Smooth muscle cell (in vitro differentiated cells): ENCODE data around the gene JARID2. TPM values are rescaled to one million over a fixed set of nuclear protein-coding genes. Genes with fewer than 3 reads are reported as not detected.

ENCODE experiments used
- DNase-seq: peaks from one replicate; lab custom pipeline; 2025; ENCODE audit not compliant: unreplicated experiment; lab: John Stamatoyannopoulos, UW
- H2AFZ ChIP-seq: fragments of 200-600 bp; sonication (generic); 2 replicates; pipeline ENCODE4 v1.6.0; 2016; ENCODE audit warnings: antibody characterized with exemption, low read depth, mild to moderate bottlenecking
- H3F3A ChIP-seq: fragments of 200-600 bp; sonication (generic); 2 replicates; pipeline ENCODE4 v1.6.0; 2017; ENCODE audit warnings: antibody characterized with exemption, low read depth
- H3K27ac ChIP-seq: fragments of 200-600 bp; sonication (generic); 2 replicates; pipeline ENCODE4 v1.5.1; 2016; ENCODE audit warnings: low read depth, mild to moderate bottlenecking
- H3K27me3 ChIP-seq: fragments of 200-600 bp; sonication (generic); 2 replicates; pipeline ENCODE4 v1.6.1; 2016; ENCODE audit warnings: low read depth, mild to moderate bottlenecking
- H3K36me3 ChIP-seq: fragments of 200-600 bp; sonication (generic); 2 replicates; pipeline ENCODE4 v1.5.1; 2016; ENCODE audit warnings: low read depth
- H3K4me1 ChIP-seq: fragments of 200-600 bp; sonication (generic); 2 replicates; pipeline ENCODE4 v1.5.1; 2016; ENCODE audit warnings: low read depth
- H3K4me2 ChIP-seq: fragments of 200-600 bp; sonication (generic); 2 replicates; pipeline ENCODE4 v1.6.0; 2016; ENCODE audit warnings: mild to moderate bottlenecking
- H3K4me3 ChIP-seq: fragments of 200-600 bp; sonication (generic); 2 replicates; pipeline ENCODE4 v1.5.1; 2016; ENCODE audit warnings: mild to moderate bottlenecking
- H3K79me2 ChIP-seq: fragments of 200-600 bp; sonication (generic); 2 replicates; pipeline ENCODE4 v1.6.0; 2016; ENCODE audit warnings: low read depth, mild to moderate bottlenecking
- H3K9ac ChIP-seq: fragments of 200-600 bp; sonication (generic); 2 replicates; pipeline ENCODE4 v1.6.0; 2016; ENCODE audit warnings: low read depth
- H3K9me3 ChIP-seq: fragments of 200-600 bp; sonication (generic); replicated peaks from 2 replicates; pipeline ENCODE4 v1.5.1; 2016; ENCODE audit warnings: low read depth
- H4K20me1 ChIP-seq: fragments of 200-600 bp; sonication (generic); 2 replicates; pipeline ENCODE4 v1.6.0; 2016; ENCODE audit warnings: low read depth
- CTCF ChIP-seq: fragments of 200-600 bp; sonication (generic); IDR thresholded peaks from 2 replicates; pipeline ENCODE4 v1.5.1; 2017; ENCODE audit warnings: borderline replicate concordance, mild to moderate bottlenecking, antibody characterized with exemption; ENCODE audit not compliant: insufficient read depth, poor library complexity, severe bottlenecking
- WGBS: methylation state at CpG from one replicate; pipeline ENCODE4 v1.1.7; 2016; ENCODE audit warnings: low lambda C conversion rate; 5-methylcytosine and 5-hydroxymethylcytosine counted together
- polyA plus RNA-seq: library from polyadenylated mRNA; unstranded; fragments of >200 nt; fragmentation: Nextera tagmentation; extraction: Ambion mirVana; gene quantifications from 2 replicates; pipeline ENCODE4 v1.2.1, GENCODE V29; 2016
- total RNA-seq: library from RNA; depleted of rRNA; stranded (reverse); fragments of >200 nt; gene quantifications from 2 replicates; pipeline ENCODE4 v1.2.3, GENCODE V29; 2014

JARID2 gene
- total and polyA plus RNA-seq, 2 experiments from 2014 or later: 5.2 to 10.2 TPM

DNA sequence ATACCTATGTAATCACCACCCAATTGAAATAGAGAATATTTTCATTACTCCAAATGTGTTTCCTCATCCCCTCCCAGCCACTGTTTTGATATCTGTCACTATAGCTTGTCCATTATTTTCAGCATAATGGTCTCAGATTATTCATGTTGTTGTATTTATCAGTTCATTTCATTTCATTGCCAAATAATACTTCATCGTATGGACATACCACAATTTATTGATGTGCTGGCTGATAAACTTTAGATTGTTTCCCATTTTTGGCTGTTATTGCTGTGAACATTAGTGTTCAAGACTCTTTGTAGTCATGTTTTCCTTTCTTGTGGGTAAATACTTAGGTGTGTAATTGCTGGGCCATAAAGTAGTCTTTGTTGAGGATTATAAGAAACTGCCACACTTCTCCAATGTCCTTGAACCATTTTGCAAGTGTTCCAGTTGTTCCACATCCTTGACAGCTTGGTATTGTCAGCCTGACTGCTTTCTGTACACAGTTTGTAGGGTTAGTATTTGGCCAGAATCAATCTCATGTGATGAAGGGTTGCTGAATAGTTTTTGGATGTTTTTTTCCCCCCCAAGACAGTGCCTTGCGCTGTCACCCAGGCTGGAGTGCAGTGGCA, 44.3 kb downstream of the JARID2 start:
- H3K79me2 ChIP-seq: peaks cover 91% of the 10 kb centered on the region

GRCh38 chr6:15290962-15291704, 45.3 kb downstream of the JARID2 start:
- Histone ChIP-seq H3K4me3 (no peak overlapping the region), H3K9ac (no peak overlapping the region), H3K27me3 (no peaks in the 10 kb centered on the region), H3K9me3 (no peaks in the 10 kb centered on the region), H4K20me1 (peaks cover 100% of the 10 kb centered on the region), H3K27ac (no peak overlapping the region), H2AFZ (no peak overlapping the region), H3F3A (no peaks in the 10 kb centered on the region), H3K79me2 (peaks cover 91% of the 10 kb centered on the region), H3K4me1 (no peaks in the 10 kb centered on the region), H3K36me3 (no peaks in the 10 kb centered on the region), H3K4me2 (no peak overlapping the region)
- 85% methylated on average over 13 of the region's 13 CpGs for WGBS
- no peak for TF ChIP-seq CTCF
- no peak for DNase-seq

More for the DNA sequence above, 44.3 kb downstream of the JARID2 start:
- no peak overlapping the region for H3K4me2 ChIP-seq
- no peak for TF ChIP-seq CTCF
- no peaks in the 10 kb centered on the region for H3K9me3 ChIP-seq
- H3F3A ChIP-seq: no peaks in the 10 kb centered on the region
- no peaks in the 10 kb centered on the region for H3K4me1 ChIP-seq
- no peak overlapping the region for H3K4me3 ChIP-seq
- H3K27ac ChIP-seq: no peak overlapping the region
- no peaks in the 10 kb centered on the region for H3K27me3 ChIP-seq
- no peaks in the 10 kb centered on the region for H3K36me3 ChIP-seq
- H3K9ac ChIP-seq: no peak overlapping the region
- peaks cover 100% of the 10 kb centered on the region for H4K20me1 ChIP-seq
- 94% methylated on average over 2 of the region's 2 CpGs for WGBS
- no peak overlapping the region for H2AFZ ChIP-seq
- DNase-seq: no peak

- Histone ChIP-seq H3K36me3 (no peaks in the 10 kb centered on the region), H3K27me3 (no peaks in the 10 kb centered on the region), H3K4me1 (no peaks in the 10 kb centered on the region), H3K9me3 (no peaks in the 10 kb centered on the region), H4K20me1 (peaks cover 100% of the 10 kb centered on the region), H3K4me3 (no peak overlapping the region), H3K79me2 (peaks cover 89% of the 10 kb centered on the region), H3K4me2 (no peak overlapping the region), H2AFZ (no peak overlapping the region), H3K9ac (no peak overlapping the region), H3K27ac (no peak overlapping the region), H3F3A (no peaks in the 10 kb centered on the region)
- no peak for TF ChIP-seq CTCF
- WGBS: 98% methylated on average over 7 of the region's 7 CpGs
- no peak for DNase-seq
Observed at GRCh38 chr6:15292721-15293302, 46.9 kb downstream of the JARID2 start.
